ENCODE data around the gene B4GALNT4.
"Not testable (repeated sequence)": the region's sequence is repeated elsewhere in the genome, so short reads cannot be mapped to it uniquely, and the experiment has no call there.

The B4GALNT4 gene

GRCh38 chr11:409008-409599, 39.8 kb downstream of the B4GALNT4 start:
- DNase-seq = no peak

- DNase-seq = no peak
These were observed 40.5 kb downstream of the B4GALNT4 start for GRCh38 chr11:409600-410483.

- not testable (repeated sequence) for DNase-seq
These were observed 41.4 kb downstream of the B4GALNT4 start for GRCh38 chr11:410711-411110.

DNA sequence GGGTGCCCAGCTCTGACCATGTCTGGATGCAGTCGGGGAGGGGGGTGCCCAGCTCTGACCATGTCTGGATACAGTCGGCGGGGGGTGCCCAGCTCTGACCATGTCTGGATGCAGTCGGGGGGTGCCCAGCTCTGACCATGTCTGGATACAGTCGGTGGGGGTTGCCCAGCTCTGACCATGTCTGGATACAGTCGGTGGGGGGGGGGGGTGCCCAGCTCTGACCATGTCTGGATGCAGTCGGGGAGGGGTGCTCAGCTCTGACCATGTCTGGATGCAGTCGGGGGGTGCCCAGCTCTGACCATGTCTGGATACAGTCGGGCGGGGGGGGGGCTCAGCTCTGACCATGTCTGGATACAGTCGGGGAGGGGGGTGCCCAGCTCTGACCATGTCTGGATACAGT, 42.2 kb downstream of the B4GALNT4 start:
- not testable (repeated sequence) for DNase-seq

GRCh38 chr11:412641-413119, 43.4 kb downstream of the B4GALNT4 start:
- DNase-seq = no peak

DNA sequence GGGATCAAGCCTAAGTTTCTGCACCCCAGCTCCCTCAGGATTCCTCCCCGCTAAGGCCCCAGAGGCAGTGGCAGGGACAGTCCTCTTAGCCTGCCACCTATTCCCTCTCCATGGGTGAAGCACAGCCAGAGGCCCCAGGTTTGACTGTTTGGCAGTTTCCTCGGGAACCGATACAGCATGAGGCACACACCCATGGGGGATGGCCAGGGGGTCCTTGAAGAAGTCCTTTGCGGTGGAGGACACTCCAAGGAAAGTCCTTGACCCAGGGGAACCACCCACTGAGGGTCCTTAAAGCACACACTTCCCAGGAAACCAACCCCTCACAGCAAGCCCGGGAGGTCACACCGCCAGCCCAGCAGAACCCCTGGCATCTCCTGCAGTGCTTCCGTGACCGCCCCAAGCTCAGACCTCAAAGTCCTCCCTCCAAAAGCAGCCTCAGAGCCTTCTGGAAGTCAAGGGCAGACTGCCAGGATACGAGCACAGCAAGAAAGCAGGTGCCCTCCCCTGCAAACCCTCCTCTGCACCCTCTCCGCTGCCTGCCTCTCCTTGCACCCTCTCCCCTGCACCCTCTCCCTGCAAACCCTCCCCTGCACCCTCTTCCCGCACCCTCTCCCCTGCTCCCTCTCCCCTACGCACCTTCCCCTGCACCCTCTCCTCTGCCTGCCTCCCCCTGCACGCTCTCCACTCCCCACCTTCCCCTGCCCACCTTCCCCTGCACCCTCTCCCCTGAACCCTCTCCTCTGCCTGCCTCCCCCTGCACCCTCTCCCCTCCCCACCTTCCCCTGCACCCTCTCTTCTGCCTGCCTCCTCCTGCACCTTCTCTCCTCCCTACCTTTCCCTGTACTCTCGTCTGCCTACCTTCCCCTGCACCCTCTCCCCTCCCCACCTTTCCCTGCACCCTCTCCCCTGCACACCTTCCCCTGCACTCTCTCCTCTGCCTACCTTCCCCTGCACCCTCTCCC, 44.1 kb downstream of the B4GALNT4 start:
- DNase-seq = no peak

DNA sequence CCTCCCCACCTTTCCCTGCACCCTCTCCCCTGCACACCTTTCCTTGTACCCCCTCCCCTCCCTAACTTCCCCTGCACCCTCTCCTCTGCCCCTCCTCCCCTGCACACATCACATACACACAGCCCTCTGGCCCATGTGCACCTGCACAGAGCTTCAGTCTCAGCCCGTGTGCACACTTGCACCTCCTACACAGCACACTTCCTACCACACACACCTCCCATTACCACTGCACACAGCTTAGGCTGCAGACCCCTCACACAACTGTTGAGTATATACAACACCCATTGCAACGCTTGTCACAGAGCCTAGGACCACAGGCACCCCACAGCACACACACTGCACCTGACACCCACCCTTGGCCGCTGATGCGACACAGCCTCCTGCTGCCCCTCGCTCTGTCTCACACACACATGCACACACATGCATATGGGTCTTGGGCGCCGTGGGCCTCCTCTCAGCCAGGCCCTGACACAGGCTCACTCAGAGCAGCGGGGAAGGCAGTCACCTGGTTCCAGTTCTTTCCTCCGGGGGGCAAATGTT, 45.1 kb downstream of the B4GALNT4 start:
- no peak for DNase-seq

GRCh38 chr11:415640-416041, 46.3 kb downstream of the B4GALNT4 start:
- DNase-seq = no peak

GRCh38 chr11:416051-416756, 46.9 kb downstream of the B4GALNT4 start:
- DNase-seq = no peak

DNA sequence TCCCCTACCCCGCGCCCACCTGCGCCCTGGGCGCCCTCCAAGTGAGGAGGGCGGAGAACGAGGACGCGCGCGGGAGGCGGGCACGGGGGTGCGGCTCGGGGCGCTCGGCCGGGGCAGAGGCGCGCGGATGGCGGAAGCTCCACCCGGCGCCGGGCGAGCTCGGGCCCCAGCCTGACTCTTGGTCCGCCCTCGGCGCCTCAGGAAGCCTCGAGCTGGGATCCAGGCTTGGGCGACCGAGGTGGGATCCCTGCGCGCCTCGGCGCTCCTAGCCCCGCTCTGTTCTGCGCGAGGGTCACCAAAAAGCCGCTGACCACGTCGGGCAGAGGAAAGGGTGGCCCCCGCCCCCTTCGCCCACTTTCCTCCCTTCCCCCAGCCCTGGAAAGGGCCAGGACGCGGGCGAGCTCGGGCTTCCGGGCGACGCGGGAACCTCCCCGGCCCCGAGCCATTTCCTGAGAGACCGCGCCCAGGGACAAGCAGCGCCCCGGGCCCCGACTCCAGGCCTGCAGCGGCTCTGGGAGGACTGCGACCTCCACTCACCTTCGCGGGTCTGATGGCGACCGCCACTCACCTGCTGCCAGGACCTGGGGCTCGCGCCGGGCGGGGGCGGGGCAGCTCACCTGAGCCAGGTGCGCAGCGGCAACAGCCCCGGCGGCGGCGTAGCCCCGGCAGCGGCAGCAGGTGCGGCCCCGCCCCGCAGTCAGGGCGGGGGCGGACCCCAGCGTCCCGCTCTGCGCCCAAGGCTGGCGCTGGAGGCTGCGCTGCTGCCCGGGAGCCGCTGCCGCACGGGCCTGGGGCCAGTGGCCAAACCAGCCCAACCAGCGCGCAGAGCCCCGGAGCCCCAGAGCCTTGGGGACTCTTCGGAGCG, 47.7 kb downstream of the B4GALNT4 start:
- no peak for DNase-seq

GRCh38 chr11:417652-418342, 48.5 kb downstream of the B4GALNT4 start:
- DNase-seq = no peak

DNA sequence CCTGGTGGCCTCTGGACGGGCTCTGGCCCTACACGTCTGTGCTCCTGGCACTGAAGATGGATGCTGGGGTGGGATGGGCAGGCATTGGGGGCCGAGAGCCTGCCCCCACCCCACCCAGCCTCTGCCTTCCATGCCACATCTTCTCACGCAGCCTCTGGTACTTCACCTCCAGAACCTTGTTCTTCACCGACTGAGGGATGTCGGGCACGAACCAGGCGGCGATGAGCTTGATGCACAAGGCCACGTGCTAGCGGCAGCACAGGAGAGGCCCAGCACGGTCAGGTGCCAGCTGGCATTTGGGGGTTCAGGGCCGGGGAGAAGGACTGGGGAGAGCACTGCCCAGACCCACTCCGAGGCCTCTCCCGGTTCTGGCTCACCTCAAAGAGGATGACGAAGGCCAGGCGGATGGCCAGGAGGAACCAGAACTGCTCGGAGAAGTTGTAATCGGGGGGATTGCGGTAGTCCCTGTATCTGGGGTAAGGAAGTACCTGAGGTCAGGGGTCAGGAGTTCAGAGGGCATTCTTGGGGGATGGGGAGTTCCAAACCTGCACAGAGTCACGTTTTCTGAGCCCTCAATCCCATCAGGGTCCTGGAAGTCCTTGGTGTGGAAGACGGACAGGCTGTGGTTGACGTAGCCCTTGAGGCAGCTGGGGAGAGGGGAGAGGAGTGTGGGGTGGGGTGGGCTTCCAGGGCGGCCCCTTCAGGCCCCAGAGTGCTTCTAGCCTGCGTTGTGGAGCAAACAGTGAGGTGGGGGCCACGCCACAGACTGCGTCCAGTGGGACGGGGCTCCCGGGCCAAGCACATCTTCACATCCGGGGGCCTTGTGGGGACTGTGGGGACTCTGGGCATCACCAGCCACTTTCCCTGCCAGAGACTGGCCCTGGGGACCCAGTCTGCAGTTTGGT, 49.3 kb downstream of the B4GALNT4 start:
- DNase-seq = no peak

DNA sequence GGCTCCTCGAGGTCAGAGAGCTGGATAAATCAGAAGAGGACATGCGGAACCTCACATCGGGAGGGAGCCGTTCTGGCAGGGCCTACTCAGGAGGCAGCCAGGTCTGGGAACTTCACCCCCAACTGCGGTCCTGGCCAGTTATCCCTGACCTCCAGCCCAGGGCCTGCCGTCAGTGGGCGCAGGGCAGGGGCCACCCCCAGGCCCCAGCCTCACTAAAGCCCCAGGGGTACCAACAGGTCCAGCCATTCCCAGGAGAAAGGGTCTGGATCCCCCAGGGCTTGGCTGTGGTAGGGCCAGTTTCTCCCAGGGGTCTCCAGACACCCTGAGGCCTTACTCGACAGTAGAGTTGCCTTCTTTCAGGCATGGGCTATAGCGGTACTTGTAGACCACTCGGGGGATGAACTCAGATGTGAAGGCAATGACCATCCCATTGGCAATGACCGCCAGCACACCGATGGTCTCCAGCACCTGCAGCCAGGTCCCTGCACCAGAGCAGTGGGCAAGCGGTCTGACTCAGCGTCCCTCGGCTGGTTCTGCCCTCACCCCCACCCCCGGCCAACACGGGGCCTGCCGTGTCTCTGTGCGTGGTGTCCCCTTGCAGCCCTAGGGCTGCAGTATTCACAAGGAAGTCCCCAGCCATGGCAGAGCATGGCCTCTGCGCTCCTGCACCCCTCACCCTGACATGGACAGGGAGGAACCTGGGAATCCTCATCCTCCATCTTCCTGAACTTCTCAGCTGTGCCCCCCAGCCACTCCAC, 50.1 kb downstream of the B4GALNT4 start:
- DNase-seq = no peak

- DNase-seq = no peak
These were observed 51.0 kb downstream of the B4GALNT4 start for GRCh38 chr11:420054-420910.

GRCh38 chr11:420911-421321, 51.6 kb downstream of the B4GALNT4 start:
- DNase-seq = no peak

DNA sequence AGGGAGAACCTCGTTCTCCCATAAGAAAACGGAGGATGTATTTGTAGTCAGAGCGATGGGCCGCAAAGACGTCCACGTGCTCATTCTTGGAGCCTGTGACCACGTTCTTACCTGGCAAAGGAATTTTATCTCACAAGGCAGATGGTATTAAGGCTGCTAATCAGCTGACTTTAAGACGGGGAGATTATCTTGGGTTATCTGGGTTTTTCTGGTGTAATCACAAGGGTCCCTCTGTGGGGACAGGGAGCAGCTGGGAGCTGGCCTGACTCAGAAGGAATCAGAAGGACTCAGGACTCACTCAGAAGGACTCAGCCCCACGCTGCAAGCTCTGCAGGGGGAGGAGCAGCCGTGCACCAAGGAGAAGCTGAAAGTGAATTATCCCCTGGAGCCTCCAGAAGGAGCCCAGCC, 53.0 kb downstream of the B4GALNT4 start:
- DNase-seq = no peak

GRCh38 chr11:424232-424631, 54.9 kb downstream of the B4GALNT4 start:
- no peak for DNase-seq

DNA sequence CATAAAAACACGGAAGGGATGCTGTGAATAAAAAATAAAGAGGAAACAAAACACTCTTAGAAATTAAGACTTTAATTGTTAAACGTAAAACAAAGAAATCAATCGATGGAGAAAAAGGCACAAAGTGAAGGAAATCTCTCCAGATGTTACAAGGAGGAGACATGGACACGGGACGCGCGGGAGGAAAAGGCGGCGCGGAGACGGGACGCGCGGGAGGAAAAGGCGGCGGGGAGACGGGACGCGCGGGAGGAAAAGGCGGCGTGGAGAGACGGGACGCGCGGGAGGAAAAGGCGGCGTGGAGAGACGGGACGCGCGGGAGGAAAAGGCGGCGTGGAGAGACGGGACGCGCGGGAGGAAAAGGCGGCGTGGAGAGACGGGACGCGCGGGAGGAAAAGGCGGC, 55.5 kb downstream of the B4GALNT4 start:
- not testable (repeated sequence) for DNase-seq

All from cortex of kidney (tissue), 1 donor.